Breast epithelium (tissue), 4 donors: ENCODE measurements around the gene LRRN2. TPM values are rescaled to one million over a fixed set of nuclear protein-coding genes. Genes with fewer than 3 reads are reported as not detected.

ENCODE experiments used
- DNase-seq, 2 donors: peaks; one replicate each; pipeline ENCODE4 v3.0.0-alpha.2; 2019; ENCODE audit warnings: low spot score in 2 of 2
- H3K27ac ChIP-seq, 2 donors: fragments of 200-600 bp; sonication (generic) in 1 of 2; one replicate each; pipeline ENCODE4 v1.5.1; 2016 to 2019; ENCODE audit warnings: mild to moderate bottlenecking in 1 of 2
- H3K27me3 ChIP-seq, 2 donors: fragments of 200-600 bp; sonication (generic) in 1 of 2; one replicate each; pipeline versions ENCODE4 v1.5.1 to v1.6.0; 2017 to 2019; ENCODE audit warnings: control low read depth in 1 of 2, mild to moderate bottlenecking in 1 of 2
- H3K36me3 ChIP-seq: fragments of 200-600 bp; one replicate; pipeline ENCODE4 v1.5.1; 2019
- H3K4me1 ChIP-seq, 2 donors: fragments of 200-600 bp; sonication (generic); one replicate each; pipeline ENCODE4 v1.5.1; 2016 to 2019; ENCODE audit warnings: control low read depth in 1 of 2
- H3K4me3 ChIP-seq, 3 donors: fragments of 200-600 bp; sonication (generic); 1 replicate in 2 of 3; 2 replicates in 1 of 3; pipeline ENCODE4 v1.5.1; 2016 to 2019; ENCODE audit warnings: mild to moderate bottlenecking in 3 of 3, moderate library complexity in 2 of 3
- H3K9me3 ChIP-seq, 2 donors: fragments of 200-600 bp; sonication (generic) in 1 of 2; one replicate each; pipeline ENCODE4 v1.5.1; 2016 to 2019; ENCODE audit warnings: control low read depth in 1 of 2
- POLR2A ChIP-seq: fragments of 450-650 bp; IDR thresholded peaks from one replicate; pipeline ENCODE4 v1.6.1; 2016; ENCODE audit warnings: antibody characterized with exemption, mild to moderate bottlenecking, moderate library complexity
- POLR2AphosphoS5 ChIP-seq, 3 donors: sonication (generic); formaldehyde crosslinking; IDR thresholded peaks; one replicate each; pipeline ENCODE4 v1.6.1; 2017; ENCODE audit warnings: antibody characterized with exemption in 3 of 3
- intact Hi-C: fragments of 100-400 bp; cut with DNase I; formaldehyde crosslinking; loops from one replicate; pipeline ENCODE4 v1.15.1; 2023; ENCODE audit warnings: low total_unique reads
- total RNA-seq, 3 donors: library from RNA; depleted of rRNA; stranded (reverse); fragments of >200 nt; gene quantifications; one replicate each; pipeline ENCODE4 v1.1.0, GENCODE V29; 2016
- TF ChIP-seq, protein P1 (sequence below), 3 donors: fragments of 450-650 bp; IDR thresholded peaks; one replicate each; pipeline ENCODE4 v1.5.1; 2016 to 2017; ENCODE audit warnings: antibody characterized with exemption in 3 of 3, mild to moderate bottlenecking in 3 of 3, moderate library complexity in 3 of 3

LRRN2 gene
- total RNA-seq, 3 donors from 2014 or later = 0.32 to 2.5 (median 2.0) TPM

DNA sequence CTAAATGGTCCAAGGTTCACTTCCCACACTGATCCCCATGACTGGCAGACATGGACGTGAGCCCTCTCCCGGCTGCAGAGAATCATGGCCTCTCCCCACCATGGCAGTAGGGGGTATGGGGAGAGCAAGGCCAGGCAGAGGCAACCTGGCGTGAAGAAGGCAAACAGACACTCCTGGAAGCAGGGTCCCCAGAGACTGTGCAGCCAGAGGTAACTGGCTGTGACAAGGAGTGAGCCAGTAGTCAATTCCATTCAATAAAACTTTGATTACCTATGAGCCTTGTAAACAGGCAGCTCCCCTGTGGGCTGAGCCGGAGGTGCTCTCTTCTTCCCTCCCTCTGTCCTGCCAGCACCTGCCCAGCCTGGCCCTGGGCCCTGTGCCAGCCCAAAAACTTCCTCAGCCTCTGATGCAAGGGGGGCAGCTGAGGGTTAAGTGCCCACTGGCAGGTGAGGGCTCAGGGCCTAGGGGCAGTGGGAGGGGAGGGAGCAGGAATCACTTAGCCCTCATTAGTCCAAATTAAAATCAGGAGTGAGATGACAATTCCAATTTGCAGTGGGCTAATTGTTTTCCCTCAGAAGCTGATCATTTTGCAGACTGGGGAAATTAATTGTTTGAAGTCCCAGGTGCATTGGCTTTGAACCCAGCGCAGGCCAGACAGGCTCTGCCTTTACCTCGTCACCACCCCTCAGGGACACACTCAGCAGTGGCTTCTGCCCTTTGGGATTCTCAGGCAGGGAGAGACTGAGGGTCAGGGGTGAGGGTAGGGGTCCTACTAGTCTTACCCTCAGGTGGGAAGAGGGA is 35.6 kb downstream of the LRRN2 start:
- no peak for DNase-seq
- Histone ChIP-seq H3K4me1 (no peaks in the 10 kb centered on the region), H3K9me3 (no peaks in the 10 kb centered on the region), H3K27ac (peak overlapping the region in 1 of 2 donors; percentile 7), H3K27me3 (no peaks in the 10 kb centered on the region), H3K4me3 (no peak overlapping the region), H3K36me3 (no peaks in the 10 kb centered on the region)
- TF ChIP-seq, protein P1, sequence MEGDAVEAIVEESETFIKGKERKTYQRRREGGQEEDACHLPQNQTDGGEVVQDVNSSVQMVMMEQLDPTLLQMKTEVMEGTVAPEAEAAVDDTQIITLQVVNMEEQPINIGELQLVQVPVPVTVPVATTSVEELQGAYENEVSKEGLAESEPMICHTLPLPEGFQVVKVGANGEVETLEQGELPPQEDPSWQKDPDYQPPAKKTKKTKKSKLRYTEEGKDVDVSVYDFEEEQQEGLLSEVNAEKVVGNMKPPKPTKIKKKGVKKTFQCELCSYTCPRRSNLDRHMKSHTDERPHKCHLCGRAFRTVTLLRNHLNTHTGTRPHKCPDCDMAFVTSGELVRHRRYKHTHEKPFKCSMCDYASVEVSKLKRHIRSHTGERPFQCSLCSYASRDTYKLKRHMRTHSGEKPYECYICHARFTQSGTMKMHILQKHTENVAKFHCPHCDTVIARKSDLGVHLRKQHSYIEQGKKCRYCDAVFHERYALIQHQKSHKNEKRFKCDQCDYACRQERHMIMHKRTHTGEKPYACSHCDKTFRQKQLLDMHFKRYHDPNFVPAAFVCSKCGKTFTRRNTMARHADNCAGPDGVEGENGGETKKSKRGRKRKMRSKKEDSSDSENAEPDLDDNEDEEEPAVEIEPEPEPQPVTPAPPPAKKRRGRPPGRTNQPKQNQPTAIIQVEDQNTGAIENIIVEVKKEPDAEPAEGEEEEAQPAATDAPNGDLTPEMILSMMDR (IDR thresholded peaks at IDR 0.05) = no peak
- TF ChIP-seq POLR2A (no peak), POLR2AphosphoS5 (IDR thresholded peaks at IDR 0.05) (no peak)
- intact Hi-C loops = no loop called here

DNA sequence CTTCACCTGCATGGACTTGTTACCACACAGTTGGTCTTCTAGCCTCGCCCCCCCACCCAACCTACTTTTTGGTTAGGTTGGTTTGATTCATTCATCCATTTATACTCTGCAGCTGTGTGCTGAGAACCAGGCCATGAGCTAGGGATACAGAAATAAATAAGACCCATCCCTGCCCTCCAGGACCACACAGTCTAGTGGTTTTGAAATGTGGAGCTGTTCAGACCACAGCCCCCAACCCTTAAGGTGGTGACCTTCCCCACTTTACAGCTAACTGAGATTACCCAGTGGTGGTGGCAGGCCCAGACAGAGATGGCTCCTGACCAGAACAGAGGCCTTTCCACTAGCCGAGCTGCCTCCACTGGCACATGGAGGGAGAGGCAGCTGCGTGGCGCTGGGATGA is 37.0 kb downstream of the LRRN2 start:
- Histone ChIP-seq H3K27ac (no peak overlapping the region), H3K4me3 (no peak overlapping the region), H3K4me1 (no peaks in the 10 kb centered on the region), H3K36me3 (no peaks in the 10 kb centered on the region), H3K9me3 (no peaks in the 10 kb centered on the region), H3K27me3 (no peaks in the 10 kb centered on the region)
- intact Hi-C loops = no loop called here
- TF ChIP-seq POLR2A = no peak
- no peak for TF ChIP-seq POLR2AphosphoS5 (IDR thresholded peaks at IDR 0.05)
- TF ChIP-seq, protein P1 (IDR thresholded peaks at IDR 0.05) = no peak
- no peak for DNase-seq

DNA sequence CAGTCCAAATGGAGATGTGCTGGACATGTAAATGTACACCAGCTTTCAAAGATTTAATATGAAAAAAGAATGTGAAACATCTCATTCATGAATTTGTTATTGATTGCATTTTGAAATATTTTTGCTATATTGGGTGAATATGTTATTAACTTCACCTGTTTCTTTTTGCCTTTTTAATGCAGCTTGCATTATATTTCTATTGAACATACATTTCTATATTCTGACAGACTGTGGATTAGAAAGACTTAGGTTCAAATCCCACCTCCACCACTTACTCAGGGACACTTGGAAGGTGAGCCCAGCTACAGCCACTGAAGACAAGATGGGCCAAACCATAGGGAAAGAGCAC is 37.8 kb downstream of the LRRN2 start:
- DNase-seq = no peak
- no peak overlapping the region for H3K4me3 ChIP-seq
- H3K36me3 ChIP-seq = no peaks in the 10 kb centered on the region
- H3K4me1 ChIP-seq = no peaks in the 10 kb centered on the region
- intact Hi-C loops = no loop called here
- no peaks in the 10 kb centered on the region for H3K27me3 ChIP-seq
- no peaks in the 10 kb centered on the region for H3K9me3 ChIP-seq
- no peak overlapping the region for H3K27ac ChIP-seq
- TF ChIP-seq POLR2AphosphoS5 (IDR thresholded peaks at IDR 0.05) (no peak), POLR2A (no peak)
- TF ChIP-seq, protein P1 (IDR thresholded peaks at IDR 0.05) = no peak

DNA sequence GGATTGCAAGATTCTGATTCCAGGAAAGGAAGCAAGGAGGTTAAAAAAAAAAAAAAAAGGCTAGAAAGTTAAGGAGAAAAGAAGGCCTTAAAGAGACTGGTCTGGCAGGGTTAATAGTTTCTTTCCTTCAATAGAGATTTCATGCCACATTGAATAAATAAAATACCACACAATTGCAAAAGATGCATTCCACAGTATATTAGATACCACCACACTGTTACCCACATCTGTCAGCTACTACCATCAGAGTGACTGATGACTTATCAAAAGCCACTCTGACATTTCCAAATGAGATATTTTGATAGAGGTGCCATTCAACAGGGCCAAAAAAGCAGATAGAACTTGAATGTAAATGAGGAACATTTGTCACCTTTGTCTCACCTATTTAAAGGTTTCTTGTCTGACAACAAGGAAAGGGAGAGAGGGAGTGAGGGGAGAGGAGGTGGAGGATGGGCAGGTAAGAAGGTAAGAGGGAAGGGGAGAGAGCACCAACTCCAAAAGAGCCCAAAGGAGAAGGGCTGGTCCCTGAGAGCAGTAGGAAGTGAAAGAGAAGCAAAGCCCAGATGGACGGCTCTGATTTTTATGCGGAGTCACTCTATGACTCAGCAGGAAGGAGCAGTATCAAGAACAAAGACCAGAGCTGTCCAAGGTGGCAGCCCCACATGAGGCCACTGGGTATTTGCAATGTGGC is 38.3 kb downstream of the LRRN2 start:
- H3K36me3 ChIP-seq = no peaks in the 10 kb centered on the region
- TF ChIP-seq, protein P1 (IDR thresholded peaks at IDR 0.05) = no peak
- TF ChIP-seq POLR2AphosphoS5 (IDR thresholded peaks at IDR 0.05) = no peak
- no peak for TF ChIP-seq POLR2A
- intact Hi-C loops = no loop called here
- no peaks in the 10 kb centered on the region for H3K4me1 ChIP-seq
- no peak overlapping the region for H3K4me3 ChIP-seq
- no peaks in the 10 kb centered on the region for H3K9me3 ChIP-seq
- no peak overlapping the region for H3K27ac ChIP-seq
- H3K27me3 ChIP-seq = no peaks in the 10 kb centered on the region
- no peak for DNase-seq

DNA sequence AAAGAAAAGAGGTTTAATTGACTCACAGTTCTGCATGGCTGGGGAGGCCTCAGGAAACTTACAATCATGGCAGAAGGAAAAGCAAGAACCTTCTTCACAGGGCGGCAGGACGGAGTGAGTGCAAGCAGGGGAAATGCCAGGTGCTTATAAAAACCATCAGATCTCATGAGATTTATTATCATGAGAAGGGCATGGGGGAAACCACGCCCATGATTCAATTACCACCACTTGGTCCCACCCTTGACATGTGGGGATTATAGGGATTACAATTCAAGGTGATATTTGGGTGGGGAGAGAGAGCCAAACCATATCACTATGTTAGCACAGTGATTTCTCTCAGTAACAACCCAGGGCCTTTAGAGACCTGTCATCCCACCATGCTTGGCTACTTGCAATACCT is 39.9 kb downstream of the LRRN2 start:
- Histone ChIP-seq H3K4me3 (no peak overlapping the region), H3K9me3 (no peaks in the 10 kb centered on the region), H3K27ac (no peak overlapping the region), H3K4me1 (no peaks in the 10 kb centered on the region), H3K36me3 (no peaks in the 10 kb centered on the region), H3K27me3 (no peaks in the 10 kb centered on the region)
- intact Hi-C loops = no loop called here
- DNase-seq = no peak
- TF ChIP-seq, protein P1 (IDR thresholded peaks at IDR 0.05) = no peak
- no peak for TF ChIP-seq POLR2A
- TF ChIP-seq POLR2AphosphoS5 (IDR thresholded peaks at IDR 0.05) = no peak
